KMS-11 (cell line): Measurements from ENCODE around the gene DNAI4.
"Not testable (repeated sequence)": the region's sequence is repeated elsewhere in the genome, so short reads cannot be mapped to it uniquely, and the experiment has no call there.

Experiments used
- H2AFZ ChIP-seq: fragments of 200-600 bp; sonication (generic); 2 replicates; pipeline ENCODE4 v1.6.1; 2016; ENCODE audit warnings: antibody characterized with exemption, mixed run types, low read depth
- H3K27ac ChIP-seq: fragments of 200-600 bp; sonication (generic); 2 replicates; pipeline ENCODE4 v1.6.1; 2016; ENCODE audit warnings: mild to moderate bottlenecking, mixed run types
- H3K27me3 ChIP-seq: fragments of 200-600 bp; sonication (generic); 2 replicates; pipeline ENCODE4 v1.6.1; 2017; ENCODE audit warnings: mild to moderate bottlenecking, low read depth, mixed run types, moderate library complexity; ENCODE audit not compliant: insufficient read depth
- H3K36me3 ChIP-seq: fragments of 200-600 bp; sonication (generic); 2 replicates; pipeline ENCODE4 v1.6.1; 2017; ENCODE audit warnings: mild to moderate bottlenecking, mixed run types; ENCODE audit not compliant: insufficient read depth
- H3K4me1 ChIP-seq: fragments of 200-600 bp; sonication (generic); 2 replicates; pipeline ENCODE4 v1.6.1; 2016; ENCODE audit warnings: mild to moderate bottlenecking, low read depth, mixed run types; ENCODE audit not compliant: poor library complexity, severe bottlenecking
- H3K4me2 ChIP-seq: fragments of 200-600 bp; sonication (generic); 2 replicates; pipeline ENCODE4 v1.7.0; 2016; ENCODE audit warnings: mild to moderate bottlenecking, mixed run types
- H3K4me3 ChIP-seq: fragments of 200-600 bp; sonication (generic); IDR thresholded peaks from 2 replicates; pipeline ENCODE4 v1.6.1; 2017; ENCODE audit warnings: low read depth, low read length, mixed read lengths; ENCODE audit not compliant: insufficient read depth
- H3K79me2 ChIP-seq: fragments of 200-600 bp; sonication (generic); 2 replicates; pipeline ENCODE4 v1.6.1; 2016; ENCODE audit warnings: low read depth, mixed run types; ENCODE audit not compliant: insufficient read depth
- H3K9ac ChIP-seq: fragments of 200-600 bp; sonication (generic); 2 replicates; pipeline ENCODE4 v1.6.1; 2016; ENCODE audit warnings: mild to moderate bottlenecking, mixed run types
- H4K20me1 ChIP-seq: fragments of 200-600 bp; sonication (generic); 2 replicates; pipeline ENCODE4 v1.6.1; 2016; ENCODE audit warnings: mild to moderate bottlenecking, mixed run types; ENCODE audit not compliant: insufficient read depth
- TF ChIP-seq, protein P1 (sequence below): fragments of 200-600 bp; sonication (generic); conservative IDR thresholded peaks from 2 replicates; pipeline ENCODE4 v1.6.1; 2017; ENCODE audit warnings: low read depth, mild to moderate bottlenecking, antibody characterized with exemption, low read length, moderate library complexity, mixed read lengths

DNAI4 gene

DNA sequence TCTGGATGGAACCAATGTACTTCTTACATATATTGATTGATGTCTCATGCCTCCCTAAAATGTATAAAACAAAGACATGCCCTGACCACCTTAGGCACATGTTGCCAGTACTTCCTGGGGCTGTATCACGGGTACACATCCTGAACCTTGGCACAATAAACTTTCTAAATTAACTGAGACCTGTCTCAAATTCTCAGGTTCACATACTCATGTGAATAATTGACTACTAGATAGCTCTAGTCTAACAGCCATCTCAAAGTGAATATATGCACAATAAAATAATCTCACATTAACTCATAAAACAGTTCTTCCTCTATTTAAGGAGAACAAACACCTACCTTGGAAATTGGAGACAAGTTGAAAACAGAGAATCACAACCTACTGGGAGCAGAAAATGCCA lies 5.6 kb downstream of the DNAI4 start:
- no peaks in the 10 kb centered on the region for H3K36me3 ChIP-seq
- no peak overlapping the region for H2AFZ ChIP-seq
- no peaks in the 10 kb centered on the region for H3K27me3 ChIP-seq
- H3K9ac ChIP-seq: no peak overlapping the region
- no peak overlapping the region for H3K27ac ChIP-seq
- H4K20me1 ChIP-seq: no peaks in the 10 kb centered on the region
- no peak overlapping the region for H3K4me2 ChIP-seq
- peaks cover 16% of the 10 kb centered on the region for H3K4me1 ChIP-seq
- H3K4me3 ChIP-seq: no peak overlapping the region
- TF ChIP-seq, protein P1, sequence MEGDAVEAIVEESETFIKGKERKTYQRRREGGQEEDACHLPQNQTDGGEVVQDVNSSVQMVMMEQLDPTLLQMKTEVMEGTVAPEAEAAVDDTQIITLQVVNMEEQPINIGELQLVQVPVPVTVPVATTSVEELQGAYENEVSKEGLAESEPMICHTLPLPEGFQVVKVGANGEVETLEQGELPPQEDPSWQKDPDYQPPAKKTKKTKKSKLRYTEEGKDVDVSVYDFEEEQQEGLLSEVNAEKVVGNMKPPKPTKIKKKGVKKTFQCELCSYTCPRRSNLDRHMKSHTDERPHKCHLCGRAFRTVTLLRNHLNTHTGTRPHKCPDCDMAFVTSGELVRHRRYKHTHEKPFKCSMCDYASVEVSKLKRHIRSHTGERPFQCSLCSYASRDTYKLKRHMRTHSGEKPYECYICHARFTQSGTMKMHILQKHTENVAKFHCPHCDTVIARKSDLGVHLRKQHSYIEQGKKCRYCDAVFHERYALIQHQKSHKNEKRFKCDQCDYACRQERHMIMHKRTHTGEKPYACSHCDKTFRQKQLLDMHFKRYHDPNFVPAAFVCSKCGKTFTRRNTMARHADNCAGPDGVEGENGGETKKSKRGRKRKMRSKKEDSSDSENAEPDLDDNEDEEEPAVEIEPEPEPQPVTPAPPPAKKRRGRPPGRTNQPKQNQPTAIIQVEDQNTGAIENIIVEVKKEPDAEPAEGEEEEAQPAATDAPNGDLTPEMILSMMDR: no peak
- H3K79me2 ChIP-seq: peaks cover 13% of the 10 kb centered on the region

DNA sequence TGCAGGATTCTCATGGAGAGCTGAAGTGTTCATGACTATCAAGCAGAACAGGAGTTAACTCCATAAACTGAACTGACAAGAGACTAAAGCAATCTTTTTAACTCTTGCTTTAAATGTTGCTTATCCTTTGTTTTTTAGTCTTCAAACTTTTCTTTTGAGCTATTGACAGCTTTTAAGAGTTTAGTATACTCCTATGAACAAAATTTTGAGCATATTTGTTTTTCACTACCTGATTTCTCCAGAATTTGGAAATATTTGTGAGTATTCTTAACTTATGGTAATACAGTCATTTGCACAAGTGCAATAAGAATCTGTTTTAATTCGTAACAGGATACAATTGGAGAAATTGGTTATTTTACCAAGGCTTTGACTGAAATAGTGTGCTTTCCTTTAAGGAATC lies 7.2 kb downstream of the DNAI4 start:
- H3K4me2 ChIP-seq: no peak overlapping the region
- H3K79me2 ChIP-seq: no peaks in the 10 kb centered on the region
- H4K20me1 ChIP-seq: no peaks in the 10 kb centered on the region
- H3K27me3 ChIP-seq: no peaks in the 10 kb centered on the region
- H3K27ac ChIP-seq: no peak overlapping the region
- peaks cover 1% of the 10 kb centered on the region for H3K4me1 ChIP-seq
- no peaks in the 10 kb centered on the region for H3K36me3 ChIP-seq
- TF ChIP-seq, protein P1: no peak
- no peak overlapping the region for H3K4me3 ChIP-seq
- no peak overlapping the region for H3K9ac ChIP-seq
- H2AFZ ChIP-seq: no peak overlapping the region

DNA sequence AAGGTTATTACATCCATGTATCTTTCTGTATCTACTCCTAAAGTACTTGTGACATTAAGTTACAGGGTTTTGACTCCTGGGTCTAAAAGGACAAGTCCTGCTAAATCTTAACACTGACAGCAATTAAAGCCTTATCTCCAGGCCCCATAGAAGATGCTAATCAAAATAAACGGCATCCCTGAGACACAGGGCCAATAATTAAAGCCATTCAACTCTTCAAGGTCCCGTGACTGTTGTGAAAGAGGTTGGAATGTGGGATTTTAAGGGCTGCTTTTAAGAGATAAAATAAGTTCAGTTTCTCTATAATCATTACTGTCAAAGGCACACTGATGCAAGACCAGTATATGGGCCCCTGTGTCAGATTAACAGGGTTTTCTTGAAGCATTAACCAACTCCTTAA lies 8.3 kb downstream of the DNAI4 start:
- no peak overlapping the region for H3K9ac ChIP-seq
- H4K20me1 ChIP-seq: no peaks in the 10 kb centered on the region
- TF ChIP-seq, protein P1: no peak
- H3K4me1 ChIP-seq: no peaks in the 10 kb centered on the region
- no peak overlapping the region for H2AFZ ChIP-seq
- H3K27ac ChIP-seq: no peak overlapping the region
- H3K27me3 ChIP-seq: no peaks in the 10 kb centered on the region
- no peak overlapping the region for H3K4me2 ChIP-seq
- no peaks in the 10 kb centered on the region for H3K36me3 ChIP-seq
- no peak overlapping the region for H3K4me3 ChIP-seq
- H3K79me2 ChIP-seq: no peaks in the 10 kb centered on the region

DNA sequence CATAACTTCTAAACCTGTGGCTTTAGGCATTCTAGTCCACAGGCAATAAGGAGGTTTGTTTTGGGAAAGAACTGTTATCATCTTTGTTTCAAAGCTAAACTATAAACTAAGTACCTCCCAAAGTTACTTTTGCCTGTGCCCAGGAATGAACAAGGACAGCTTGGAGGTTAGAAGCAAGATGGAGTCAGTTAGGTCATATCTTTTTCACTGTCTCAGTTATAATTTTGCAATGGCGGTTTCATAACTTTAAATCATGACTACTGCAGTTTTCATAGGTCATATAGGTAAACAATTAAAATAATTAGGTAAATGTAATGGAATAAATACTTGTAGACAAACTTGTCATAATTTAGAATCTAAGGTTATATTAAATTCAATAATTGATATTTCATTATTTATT lies 9.5 kb downstream of the DNAI4 start:
- not testable (repeated sequence) for H3K4me1 ChIP-seq, H3K36me3 ChIP-seq, H3K4me2 ChIP-seq, H3K79me2 ChIP-seq, H4K20me1 ChIP-seq, H2AFZ ChIP-seq, H3K4me3 ChIP-seq, H3K9ac ChIP-seq, H3K27ac ChIP-seq, H3K27me3 ChIP-seq

DNA sequence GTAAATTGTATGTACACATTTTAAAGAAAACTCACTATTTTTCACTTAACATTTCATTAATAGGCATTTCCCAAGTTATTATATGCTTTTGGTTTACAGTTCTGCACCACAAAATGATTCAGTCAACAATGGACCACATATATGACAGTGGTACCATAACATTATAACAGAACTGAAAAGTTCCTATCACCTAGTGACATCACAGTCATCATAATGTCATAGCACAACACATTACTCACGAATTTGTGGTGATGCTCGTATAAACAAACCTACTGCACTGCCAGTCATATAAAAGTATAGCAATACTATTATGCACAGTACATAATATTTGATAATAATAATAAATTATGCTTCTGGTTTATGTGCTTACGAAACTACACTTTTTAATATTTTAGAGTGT lies 30.9 kb downstream of the DNAI4 start:
- H4K20me1 ChIP-seq: no peaks in the 10 kb centered on the region
- no peak overlapping the region for H2AFZ ChIP-seq
- no peak overlapping the region for H3K27ac ChIP-seq
- H3K36me3 ChIP-seq: no peaks in the 10 kb centered on the region
- TF ChIP-seq, protein P1: no peak
- H3K4me2 ChIP-seq: no peak overlapping the region
- H3K4me1 ChIP-seq: no peaks in the 10 kb centered on the region
- no peak overlapping the region for H3K9ac ChIP-seq
- H3K4me3 ChIP-seq: no peak overlapping the region
- no peaks in the 10 kb centered on the region for H3K27me3 ChIP-seq
- no peaks in the 10 kb centered on the region for H3K79me2 ChIP-seq
